GM12874 (cell line): ENCODE results near the gene ZNF467.

Experiments
- TF ChIP-seq, protein P1 (sequence below): IDR thresholded peaks from 2 replicates; pipeline ENCODE4 v1.5.1; 2011; ENCODE audit warnings: low read depth, mild to moderate bottlenecking, control low read depth, low read length, moderate library complexity; ENCODE audit not compliant: insufficient read depth

Gene ZNF467

DNA sequence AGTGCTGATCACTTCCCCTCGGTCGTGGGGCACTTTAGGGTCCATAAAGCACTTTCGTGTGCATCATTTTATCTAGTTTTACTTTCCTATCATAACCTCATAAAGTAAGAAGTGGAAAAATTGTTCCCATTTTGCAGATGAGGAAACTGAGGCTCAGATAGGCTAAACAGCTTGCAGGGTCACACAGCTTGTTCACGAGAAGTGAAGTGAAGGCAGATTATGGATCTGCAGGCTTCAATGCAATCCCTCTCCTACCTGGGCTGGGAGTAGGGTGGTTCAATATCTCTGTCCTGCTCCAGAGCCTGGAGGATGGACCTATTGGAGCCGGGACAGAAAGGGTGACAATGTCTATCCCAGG, 10.8 kb upstream of the ZNF467 start:
- TF ChIP-seq, protein P1, sequence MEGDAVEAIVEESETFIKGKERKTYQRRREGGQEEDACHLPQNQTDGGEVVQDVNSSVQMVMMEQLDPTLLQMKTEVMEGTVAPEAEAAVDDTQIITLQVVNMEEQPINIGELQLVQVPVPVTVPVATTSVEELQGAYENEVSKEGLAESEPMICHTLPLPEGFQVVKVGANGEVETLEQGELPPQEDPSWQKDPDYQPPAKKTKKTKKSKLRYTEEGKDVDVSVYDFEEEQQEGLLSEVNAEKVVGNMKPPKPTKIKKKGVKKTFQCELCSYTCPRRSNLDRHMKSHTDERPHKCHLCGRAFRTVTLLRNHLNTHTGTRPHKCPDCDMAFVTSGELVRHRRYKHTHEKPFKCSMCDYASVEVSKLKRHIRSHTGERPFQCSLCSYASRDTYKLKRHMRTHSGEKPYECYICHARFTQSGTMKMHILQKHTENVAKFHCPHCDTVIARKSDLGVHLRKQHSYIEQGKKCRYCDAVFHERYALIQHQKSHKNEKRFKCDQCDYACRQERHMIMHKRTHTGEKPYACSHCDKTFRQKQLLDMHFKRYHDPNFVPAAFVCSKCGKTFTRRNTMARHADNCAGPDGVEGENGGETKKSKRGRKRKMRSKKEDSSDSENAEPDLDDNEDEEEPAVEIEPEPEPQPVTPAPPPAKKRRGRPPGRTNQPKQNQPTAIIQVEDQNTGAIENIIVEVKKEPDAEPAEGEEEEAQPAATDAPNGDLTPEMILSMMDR: no peak

DNA sequence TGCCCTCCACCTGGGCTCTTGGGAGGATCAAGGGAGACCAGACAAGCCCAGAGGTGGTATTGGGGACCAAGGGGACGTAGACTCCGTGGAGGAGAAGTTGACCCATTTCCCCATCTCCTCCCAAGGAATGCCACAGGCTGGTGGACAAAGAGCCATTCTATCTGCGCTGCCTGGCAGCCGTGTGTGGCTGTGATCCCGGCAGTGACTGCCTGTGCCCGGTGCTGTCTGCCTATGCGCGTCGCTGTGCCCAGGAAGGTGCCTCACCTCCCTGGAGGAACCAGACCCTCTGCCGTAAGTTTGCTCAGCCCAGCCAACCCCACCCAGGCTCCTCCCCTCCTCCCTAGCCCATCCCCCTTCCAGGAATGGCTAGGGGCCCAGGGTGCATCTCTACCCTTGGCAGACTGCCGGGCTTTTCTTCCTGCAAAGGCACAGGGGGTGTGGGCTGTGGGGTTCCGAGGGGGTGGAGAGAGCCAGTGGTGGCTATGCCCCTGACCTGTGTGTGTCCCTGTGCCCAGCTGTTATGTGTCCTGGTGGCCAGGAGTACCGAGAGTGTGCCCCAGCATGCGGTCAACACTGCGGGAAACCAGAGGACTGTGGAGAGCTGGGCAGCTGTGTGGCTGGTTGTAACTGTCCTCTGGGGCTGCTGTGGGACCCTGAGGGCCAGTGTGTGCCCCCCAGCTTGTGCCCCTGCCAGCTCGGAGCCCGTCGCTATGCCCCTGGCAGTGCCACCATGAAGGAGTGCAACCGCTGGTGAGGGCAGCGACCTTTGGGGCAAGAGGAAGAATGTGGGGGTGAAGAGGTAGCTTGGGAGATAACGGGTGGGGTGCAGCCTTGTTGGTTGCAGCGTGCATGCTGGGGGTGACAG, 10.2 kb upstream of the ZNF467 start:
- TF ChIP-seq, protein P1: no peak

DNA sequence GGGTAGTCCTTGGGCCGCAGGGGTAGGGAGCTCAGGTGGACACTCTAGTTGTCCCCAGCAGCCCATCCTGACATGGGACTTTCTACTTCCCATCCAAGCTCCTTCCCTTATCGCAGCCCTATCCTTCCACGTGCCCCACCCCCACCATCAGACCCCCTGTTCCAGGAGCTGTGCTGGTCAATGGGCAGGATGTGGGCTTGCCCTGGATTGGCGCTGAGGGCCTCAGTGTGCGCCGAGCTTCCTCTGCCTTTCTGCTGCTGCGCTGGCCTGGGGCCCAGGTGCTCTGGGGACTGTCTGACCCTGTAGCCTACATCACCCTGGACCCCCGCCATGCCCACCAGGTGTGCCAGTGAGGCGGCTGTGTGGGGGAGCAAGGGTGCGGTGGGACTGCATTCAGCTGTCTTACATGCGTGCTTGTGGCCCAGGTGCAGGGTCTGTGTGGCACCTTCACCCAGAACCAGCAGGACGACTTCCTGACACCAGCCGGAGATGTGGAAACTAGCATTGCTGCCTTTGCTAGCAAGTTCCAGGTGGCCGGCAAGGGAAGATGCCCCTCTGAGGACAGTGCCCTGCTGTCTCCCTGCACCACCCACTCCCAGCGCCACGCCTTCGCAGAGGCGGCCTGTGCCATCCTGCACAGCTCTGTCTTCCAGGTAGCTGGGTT, 9.4 kb upstream of the ZNF467 start:
- TF ChIP-seq, protein P1: no peak

DNA sequence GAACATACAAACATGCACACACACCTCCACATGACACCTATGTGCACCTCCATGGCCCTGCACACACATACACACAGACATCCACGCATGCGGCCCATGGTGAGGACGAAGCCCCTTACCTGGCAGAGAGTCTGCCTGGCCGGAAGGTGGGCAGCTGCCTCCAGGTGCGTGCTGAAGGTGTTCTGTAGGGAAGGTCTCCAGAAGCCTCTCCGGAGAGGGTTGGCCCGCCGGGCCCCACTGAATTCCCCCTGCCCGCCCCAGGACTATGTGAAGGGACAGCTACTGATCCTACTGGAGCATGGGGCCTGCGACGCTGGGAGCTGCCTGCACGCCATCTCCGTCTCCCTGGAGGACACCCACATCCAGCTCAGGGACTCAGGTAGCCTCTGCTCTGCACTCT, 8.5 kb upstream of the ZNF467 start:
- TF ChIP-seq, protein P1: no peak

DNA sequence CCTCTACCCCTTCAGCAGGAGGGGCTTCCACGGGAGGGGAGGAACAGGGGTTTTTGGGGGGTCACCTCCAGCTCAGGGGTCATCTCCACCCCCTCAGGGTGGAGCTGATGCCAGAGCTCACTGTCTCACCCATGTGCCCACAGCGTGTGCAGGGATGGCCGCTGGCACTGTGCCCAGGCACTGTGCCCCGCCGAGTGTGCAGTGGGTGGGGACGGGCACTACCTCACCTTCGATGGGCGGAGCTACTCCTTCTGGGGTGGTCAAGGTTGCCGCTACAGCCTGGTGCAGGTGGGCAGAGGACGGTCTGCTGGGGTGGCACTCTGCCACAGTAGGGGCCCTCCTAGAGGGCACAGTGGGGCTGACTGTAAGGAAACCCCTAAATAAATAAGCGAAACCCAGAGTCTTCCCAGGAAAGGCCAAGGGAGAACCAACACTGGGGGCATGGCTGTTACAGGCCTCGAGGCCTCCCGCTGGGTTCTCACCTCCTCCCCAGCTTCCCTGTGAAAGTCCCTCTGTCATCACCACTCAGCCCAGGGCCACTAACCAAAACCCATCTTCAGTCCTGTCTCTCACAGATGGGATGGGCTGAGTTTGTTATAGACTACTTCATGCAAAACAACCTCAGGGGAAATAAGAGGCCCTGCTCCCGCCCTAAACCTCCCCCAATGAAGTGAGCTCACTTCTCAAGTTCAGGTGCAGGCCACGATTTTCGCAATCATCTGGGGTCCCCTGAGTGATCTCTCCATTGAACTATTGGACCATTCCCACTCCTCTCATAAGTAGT, 7.4 kb upstream of the ZNF467 start:
- TF ChIP-seq, protein P1: no peak

DNA sequence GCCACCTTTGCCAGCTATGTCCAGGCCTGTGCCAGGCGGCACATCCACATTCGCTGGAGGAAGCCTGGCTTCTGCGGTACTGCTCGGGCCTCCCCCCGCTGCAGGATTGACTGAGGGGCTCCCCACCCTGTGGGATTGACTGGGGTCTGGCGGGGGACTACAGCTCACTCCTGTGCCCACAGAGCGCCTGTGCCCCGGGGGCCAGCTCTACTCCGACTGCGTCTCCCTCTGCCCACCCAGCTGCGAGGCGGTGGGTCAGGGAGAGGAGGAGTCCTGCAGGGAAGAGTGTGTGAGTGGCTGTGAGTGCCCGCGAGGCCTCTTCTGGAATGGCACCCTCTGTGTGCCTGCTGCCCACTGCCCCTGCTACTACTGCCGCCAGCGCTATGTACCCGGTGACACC, 6.7 kb upstream of the ZNF467 start:
- TF ChIP-seq, protein P1: no peak

DNA sequence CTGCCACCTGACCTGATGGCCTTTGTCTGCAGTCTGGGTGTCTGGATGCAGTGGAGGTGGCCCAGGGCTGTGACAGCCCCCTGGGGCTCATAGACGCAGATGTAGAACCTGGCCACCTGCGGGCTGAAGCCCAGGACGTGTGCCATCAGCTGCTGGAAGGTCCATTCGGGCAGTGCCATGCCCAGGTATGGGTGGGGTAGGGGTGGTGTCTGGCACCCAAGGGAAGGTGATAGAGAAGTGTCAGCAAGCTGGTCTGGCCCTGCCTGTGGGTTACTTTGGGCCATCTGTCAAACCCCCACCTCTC, 6.1 kb upstream of the ZNF467 start:
- TF ChIP-seq, protein P1: no peak
